Esophagus muscularis mucosa (tissue), 4 donors: ENCODE results near the gene EIF2A.
A peak's percentile ranks its signal among the peaks of the same experiment; 100 is the strongest.

Experiments used
- EP300 ChIP-seq: sonication (generic); formaldehyde crosslinking; IDR thresholded peaks from one replicate; pipeline ENCODE4 v1.6.1; 2017; ENCODE audit warnings: antibody characterized with exemption
- POLR2A ChIP-seq: fragments of 450-650 bp; IDR thresholded peaks from one replicate; pipeline ENCODE4 v1.6.1; 2017; ENCODE audit warnings: antibody characterized with exemption, moderate library complexity, mild to moderate bottlenecking, low read depth
- POLR2AphosphoS5 ChIP-seq, 2 donors: sonication (generic); formaldehyde crosslinking; IDR thresholded peaks; one replicate each; pipeline ENCODE4 v1.6.1; 2017; ENCODE audit warnings: antibody characterized with exemption in 2 of 2
- TF ChIP-seq, protein P1 (sequence below), 3 experiments: fragments of 200-600 bp in 2 of 3; fragments of 450-650 bp in 1 of 3; sonication (generic) in 2 of 3; IDR thresholded peaks; one replicate each; pipeline ENCODE4 v1.5.1; 2017 to 2019; ENCODE audit warnings: antibody characterized with exemption in 3 of 3, mild to moderate bottlenecking in 2 of 3, moderate library complexity in 1 of 3

DNA sequence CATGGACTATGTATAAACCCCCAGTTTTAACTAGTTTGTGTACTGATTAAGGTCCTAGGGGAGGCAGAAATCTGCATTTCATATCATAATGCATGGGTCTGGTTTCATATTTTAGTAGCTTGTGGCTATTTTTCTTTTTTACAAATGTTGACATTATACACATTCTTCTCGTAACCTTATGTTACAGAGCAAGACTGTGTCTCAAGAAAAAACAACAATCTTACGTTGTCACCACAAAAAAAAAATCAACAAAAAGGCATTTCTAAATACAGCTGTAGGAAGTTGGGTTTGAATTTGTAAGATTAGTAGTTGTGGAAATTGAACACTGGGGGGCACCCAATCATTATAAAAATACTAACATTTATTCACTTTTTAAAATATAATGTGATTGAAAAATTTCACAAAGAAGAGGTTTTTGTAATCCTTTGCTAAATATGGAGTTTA, 18.2 kb upstream of the EIF2A start:
- TF ChIP-seq POLR2A = no peak
- TF ChIP-seq, protein P1, sequence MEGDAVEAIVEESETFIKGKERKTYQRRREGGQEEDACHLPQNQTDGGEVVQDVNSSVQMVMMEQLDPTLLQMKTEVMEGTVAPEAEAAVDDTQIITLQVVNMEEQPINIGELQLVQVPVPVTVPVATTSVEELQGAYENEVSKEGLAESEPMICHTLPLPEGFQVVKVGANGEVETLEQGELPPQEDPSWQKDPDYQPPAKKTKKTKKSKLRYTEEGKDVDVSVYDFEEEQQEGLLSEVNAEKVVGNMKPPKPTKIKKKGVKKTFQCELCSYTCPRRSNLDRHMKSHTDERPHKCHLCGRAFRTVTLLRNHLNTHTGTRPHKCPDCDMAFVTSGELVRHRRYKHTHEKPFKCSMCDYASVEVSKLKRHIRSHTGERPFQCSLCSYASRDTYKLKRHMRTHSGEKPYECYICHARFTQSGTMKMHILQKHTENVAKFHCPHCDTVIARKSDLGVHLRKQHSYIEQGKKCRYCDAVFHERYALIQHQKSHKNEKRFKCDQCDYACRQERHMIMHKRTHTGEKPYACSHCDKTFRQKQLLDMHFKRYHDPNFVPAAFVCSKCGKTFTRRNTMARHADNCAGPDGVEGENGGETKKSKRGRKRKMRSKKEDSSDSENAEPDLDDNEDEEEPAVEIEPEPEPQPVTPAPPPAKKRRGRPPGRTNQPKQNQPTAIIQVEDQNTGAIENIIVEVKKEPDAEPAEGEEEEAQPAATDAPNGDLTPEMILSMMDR (IDR thresholded peaks at IDR 0.05) = peak in 2 of 3 experiments; percentile 20 to 34
- no peak for TF ChIP-seq POLR2AphosphoS5 (IDR thresholded peaks at IDR 0.05)
- no peak for TF ChIP-seq EP300
